SH-SY5Y (cell line): ENCODE results near the gene SPCS2.

Source experiments
- GATA2 ChIP-seq: IDR thresholded peaks from 2 replicates; pipeline ENCODE4 v1.6.1; 2011; ENCODE audit warnings: mild to moderate bottlenecking, low read depth, low read length
- GATA3 ChIP-seq: IDR thresholded peaks from 2 replicates; pipeline ENCODE4 v1.6.1; 2011; ENCODE audit warnings: low read depth, mild to moderate bottlenecking, low read length, moderate library complexity

GRCh38 chr11:74936976-74937375 lies 12.1 kb upstream of the SPCS2 start:
- no peak for TF ChIP-seq GATA2
- TF ChIP-seq GATA3 = no peak
